Measurements from ENCODE around the gene PTPRG.

PTPRG gene

DNA sequence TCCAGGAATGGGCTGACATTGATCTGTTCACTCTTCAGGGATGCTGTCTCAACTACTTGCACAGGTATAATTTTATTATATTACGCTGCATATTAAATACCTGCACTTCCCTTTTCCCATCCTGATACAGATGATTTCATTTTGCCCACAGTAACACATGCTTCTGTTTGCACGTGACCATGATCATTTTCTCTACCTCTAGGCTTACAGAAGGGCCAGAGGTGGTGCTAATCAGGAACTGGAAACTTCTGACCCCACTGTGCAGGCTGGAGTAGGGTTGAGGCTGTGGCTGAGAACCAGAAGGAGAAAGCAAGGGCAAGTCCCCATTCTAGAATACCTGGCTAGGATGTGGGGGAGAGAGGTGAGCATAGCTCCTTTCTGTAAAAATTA lies 304.8 kb downstream of the PTPRG start:
- DNase-seq (ENCODE audit: low spot score) = no peak

DNA sequence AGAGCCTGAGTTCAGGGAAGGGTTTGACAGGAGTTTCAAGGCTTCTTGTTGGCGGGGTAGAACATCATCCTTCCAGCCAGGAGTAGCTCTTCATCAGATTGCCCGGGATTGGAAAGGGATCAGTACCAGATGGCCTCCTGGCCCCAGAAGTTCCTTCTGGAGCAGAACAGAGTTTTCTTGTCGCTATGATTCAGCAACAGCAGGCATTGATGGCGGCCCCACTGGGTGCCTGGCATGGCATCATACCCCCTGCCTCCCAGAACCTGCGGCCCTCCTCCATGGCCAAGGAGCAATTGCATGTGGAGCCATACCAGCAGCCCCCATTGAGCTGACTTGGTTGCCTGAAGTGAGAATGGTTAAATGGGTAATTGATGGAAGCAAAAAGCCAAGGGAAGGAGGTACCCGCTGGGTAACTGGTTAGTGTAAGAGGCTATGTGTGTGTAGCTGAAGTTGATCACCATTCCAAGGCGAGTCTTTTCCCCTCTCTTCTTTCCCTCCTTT lies 305.6 kb downstream of the PTPRG start:
- no peak for DNase-seq (ENCODE audit: low spot score)

DNA sequence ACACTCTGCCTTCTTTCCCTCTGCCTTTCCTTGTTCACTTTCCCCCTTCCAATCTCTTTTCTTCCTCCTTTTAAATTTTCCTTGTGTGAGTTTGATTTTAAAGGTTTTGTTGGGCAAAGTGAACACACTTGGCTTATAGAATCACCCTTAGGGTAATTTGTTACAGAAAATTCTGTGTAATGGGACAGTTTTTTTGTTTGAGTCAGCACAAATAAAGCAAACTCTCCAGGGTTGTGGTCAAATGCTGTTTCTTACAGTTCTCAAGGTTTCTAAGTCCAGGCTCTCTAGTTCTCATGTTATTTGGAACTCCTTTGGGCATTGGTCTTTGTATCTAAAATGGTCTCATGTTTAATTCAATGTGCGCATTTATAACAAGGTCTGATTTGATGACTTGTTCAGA lies 307.1 kb downstream of the PTPRG start:
- no peak for DNase-seq (ENCODE audit: low spot score)

DNA sequence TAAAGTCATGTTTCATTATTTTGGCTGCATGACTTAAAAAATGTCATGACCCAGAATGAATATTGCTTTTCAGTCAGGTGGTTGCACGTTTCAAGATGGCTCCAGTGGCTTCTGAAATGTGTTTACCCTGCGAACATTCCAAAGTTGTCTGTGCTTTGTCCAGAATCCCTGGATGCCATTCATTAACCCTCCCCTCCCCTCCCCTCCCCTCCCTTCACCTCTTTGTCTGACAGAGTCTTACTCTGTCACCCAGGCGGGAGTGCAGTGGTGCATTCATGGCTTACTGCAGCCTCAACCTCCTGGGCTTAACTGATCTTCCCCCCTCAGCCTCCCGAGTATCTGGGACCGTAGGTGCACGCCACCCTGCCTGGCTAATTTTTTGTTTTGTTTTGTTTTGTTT lies 308.0 kb downstream of the PTPRG start:
- no peak for DNase-seq (ENCODE audit: low spot score)

DNA sequence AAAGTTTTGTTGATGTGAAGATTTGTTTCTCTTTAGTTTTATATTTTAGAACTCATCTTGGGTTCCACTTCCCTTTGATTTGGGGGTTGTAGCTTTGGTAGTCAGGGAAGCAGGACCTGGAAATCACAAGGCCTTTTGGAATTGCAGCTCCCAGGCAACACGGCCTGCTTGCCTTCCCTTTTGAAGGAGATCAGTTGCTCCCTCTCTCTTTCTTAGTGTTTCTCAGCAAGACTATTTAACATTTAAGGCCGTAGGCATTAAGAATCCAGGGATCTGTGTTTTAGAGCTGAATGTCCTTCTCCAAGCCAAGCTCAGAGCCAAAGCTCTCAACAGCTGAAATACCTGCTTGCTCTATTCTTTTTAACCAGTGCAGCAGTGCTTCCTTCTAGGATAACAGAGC lies 310.3 kb downstream of the PTPRG start:
- DNase-seq (ENCODE audit: low spot score) = no peak

DNA sequence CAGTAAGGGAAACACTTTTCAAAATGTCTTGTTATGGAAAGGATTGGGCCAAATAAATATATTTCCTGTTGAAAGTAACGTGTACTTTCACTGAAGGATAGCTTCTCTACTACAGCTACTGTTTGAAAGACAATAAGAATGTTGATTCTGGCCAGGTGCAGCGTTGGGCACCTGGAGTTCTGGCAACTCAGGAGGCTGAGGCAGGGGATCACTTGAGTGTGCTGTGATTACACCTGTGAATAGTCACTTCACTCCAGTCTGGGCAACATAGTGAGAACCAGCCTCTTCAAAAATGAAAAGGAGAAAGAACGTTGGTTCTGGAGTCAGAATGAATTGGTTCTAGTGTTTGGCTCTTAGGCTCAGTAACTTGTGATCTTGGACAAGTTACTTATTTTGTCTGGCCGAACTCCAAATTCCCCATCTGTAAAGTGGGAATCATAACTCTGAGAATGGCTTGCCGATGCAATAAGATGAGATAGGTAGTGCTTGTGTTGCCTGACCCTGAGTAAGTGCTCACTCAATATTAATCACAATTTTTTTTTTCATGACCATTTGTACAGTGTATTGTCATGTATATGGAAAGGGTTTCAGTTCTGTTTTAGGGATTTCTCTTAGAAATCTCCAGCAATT lies 310.8 kb downstream of the PTPRG start:
- DNase-seq (ENCODE audit: low spot score) = no peak

DNA sequence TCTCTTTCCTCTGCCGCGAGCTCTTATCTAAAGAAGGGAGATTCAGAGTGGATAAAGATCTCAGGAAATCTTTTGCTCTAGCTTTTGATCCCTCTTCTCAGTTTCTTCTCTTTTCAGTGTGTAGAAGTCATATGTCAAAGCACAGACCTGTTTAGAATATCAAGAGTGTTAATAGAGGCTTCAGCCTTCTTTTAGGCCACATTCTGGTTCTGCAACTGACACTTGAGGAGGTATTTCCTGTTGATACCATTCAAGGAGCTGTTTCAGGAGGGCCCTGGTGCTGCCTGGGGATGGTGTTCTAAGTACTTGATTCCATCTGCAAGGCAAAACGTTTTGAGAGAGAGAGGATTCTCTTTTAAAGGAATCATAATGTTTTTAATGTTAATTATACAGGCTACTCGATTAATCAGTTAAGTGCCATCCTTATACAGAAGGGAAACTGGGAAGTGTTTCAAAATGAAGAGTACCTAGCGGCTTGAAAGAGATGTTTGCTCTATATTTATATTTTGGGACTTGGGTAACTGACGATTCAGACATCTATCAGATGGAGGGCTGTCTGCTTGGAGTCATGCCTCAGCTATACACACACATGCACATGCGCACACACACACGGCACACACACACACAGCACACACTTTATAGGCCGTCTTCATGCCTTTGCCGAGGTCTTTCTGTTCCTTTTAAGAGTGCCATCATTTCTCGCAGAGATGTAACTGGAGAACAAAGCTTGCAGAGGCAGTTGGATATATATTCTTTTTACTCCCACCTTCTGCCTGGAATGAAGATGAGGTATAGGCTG lies 313.9 kb downstream of the PTPRG start:
- no peak for DNase-seq (ENCODE audit: low spot score)

DNA sequence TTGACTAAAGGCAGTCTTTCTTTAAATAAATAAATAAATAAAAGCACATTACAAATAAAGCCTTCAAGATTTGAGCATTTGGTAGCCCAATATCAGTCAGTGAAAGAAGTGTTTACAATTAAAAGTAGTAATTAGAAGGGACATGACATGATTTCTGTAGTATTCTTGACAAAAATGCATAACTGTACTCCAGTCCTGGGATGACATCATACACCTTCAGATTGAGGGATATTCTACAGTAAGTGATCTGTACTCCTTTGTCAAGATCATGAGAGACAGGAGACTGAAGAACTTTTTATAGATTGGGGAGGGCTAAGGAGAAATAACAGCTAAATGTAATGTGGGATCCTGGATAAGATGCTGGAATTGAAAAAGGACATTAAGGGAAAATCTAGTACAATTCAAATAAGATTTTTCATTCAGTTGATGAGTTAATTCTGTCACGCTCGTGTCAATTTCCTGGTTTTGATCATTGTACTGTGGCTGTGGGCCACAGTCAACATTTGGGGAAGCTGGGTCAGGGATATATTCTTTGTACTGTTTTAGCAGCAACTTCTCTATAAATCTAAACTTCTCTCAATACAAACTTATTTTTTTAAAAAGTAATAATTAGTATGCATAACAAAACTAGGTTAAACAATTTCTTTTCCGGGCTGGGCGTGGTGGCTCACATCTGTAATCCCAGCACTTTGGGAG lies 314.8 kb downstream of the PTPRG start:
- DNase-seq (ENCODE audit: low spot score) = no peak

DNA sequence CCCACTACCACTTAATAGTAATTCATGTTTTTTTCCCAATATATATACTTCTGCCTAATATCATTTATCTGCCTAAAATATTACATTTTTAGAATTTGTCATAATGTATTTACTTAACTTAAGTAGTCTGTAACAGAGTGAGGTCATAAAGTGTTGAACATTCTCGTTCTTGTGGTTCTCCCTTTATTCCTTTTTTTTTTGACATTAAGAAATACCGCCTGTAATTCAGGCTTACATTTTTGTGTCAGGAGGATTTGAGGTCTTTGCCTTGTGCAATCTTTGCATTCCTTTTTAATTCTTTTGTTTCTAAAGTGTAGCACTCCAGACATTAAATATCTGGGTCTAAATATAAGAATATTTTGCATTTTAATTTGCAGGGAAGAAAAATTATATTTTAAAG lies 315.4 kb downstream of the PTPRG start:
- no peak for DNase-seq (ENCODE audit: low spot score)

DNA sequence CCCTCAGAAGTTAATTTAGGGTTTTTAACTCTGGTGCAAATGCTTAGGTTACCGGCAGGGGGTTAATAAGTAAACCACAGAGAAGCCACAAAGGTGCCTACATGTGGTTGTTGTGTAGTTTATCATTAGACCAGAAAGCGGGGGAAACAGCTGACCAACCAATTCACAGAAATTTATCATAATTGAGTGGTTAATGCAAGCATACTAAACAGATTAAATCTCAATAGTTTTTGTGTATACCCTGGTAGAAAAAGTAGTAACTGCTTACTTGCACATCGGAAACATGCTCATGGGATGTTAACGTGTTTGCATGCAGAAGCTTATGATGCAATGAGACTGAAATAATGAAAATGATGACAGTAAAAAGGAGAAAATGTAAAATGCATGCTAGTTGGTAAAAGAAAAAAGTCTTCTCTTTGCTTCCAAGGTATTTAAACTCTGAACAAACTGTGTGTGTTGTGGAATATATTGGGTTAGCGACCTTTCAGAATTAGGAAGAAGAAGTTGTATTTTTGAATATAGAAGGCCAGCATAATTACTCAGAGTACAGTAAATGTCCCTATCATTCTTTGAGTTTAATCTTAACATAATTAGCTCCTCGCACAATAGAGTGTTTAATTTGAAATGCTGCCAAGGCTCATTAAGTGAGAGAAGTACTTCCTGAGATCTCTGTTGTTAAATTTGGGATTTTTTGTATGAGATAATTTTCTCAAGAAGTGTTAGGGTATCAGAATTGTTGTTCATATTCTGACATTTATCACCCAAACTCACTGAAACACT lies 316.2 kb downstream of the PTPRG start:
- DNase-seq (ENCODE audit: low spot score) = no peak

DNA sequence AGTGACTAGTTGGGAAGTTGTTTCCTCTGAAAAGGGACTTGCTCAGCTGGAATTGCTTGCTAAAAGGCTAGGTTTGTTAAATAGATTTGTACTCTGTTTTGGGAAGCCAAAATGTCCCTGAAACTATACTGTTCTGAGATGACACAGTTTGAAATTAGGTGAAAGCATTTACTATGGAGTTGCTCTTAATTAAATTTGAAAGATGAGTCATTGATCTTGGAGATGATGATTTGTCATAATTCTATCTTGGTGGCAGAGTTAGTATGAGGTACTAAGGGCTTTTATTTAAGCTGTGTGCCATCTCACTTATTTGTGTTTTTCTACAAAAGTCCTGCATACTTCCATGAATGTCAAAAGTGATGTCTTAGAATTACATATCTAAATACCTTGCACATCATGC lies 320.9 kb downstream of the PTPRG start:
- DNase-seq (ENCODE audit: low spot score) = no peak

DNA sequence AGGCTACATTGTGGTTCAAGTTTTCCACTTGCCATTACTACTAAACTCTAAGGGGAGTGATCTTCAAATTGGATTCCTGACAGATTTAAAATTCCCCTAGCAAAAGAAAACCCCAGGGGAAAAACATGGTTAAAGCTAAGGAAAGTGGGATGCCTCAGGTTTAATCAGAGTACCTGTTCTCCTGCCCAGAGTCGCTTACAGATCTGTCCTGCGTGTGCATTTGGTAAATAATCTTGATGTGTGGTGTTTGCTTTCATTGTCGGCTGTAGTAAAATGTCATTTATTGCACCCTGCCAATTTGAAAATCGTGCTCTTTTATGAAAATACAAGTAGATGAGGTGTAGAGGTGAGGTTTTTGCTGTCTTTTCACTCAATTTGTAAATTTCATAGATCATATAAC lies 323.4 kb downstream of the PTPRG start:
- no peak for DNase-seq (ENCODE audit: low spot score)

DNA sequence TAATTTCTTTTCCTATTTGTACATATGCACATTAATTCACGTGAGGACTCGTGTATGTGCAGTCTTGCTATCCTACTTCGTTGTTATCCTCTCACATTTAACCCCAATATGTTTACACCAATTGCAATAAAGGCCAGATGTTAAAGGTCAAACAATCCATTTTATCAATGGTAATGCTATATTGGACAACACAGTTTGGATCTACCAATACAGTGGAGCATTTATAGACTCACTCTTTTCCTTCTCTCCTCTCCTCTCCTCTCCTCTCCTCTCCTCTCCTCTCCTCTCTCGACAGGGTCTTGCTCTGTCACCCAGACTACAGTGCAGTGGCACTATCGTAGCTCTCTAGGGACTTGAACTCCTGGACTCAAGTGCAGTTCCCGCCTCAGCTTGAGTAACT lies 324.0 kb downstream of the PTPRG start:
- DNase-seq (ENCODE audit: low spot score) = no peak

DNA sequence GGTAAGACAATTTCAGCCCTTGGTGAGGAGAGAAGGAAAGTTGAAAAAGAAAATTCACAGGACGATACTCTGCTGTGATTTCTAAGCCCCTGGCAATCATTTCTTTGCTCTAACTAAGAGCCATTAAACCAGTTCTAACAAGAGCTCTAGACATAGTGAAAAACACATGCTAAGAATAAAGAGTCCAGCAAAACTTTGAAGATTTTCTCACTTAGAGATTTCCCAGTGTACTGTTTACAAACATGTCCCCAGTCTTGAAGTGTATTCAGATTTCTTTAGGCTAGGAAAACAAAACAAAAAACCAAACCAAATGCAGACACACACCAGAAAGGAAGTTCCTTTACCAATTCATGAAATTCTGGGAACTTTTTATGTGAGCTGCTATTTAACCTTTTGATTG lies 325.8 kb downstream of the PTPRG start:
- no peak for DNase-seq (ENCODE audit: low spot score)

DNA sequence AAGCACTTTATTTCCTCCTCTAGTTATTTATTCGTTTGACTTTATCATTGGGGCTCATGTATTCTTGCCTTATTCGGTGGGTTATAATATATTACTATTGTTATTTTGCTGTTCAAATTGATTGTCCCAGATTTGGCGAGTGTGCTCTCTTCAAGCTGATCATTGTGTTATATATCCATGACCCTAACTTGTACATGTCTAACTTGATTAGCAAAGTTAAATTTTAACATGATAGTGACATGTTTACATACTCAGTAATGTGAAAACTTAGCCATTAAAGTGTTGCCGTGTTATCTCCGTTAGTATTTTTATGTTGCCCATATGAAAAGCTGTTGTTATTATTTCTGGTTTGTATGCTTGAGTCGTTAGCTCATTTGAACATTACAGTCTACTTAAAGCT lies 327.9 kb downstream of the PTPRG start:
- DNase-seq (ENCODE audit: low spot score) = no peak

DNA sequence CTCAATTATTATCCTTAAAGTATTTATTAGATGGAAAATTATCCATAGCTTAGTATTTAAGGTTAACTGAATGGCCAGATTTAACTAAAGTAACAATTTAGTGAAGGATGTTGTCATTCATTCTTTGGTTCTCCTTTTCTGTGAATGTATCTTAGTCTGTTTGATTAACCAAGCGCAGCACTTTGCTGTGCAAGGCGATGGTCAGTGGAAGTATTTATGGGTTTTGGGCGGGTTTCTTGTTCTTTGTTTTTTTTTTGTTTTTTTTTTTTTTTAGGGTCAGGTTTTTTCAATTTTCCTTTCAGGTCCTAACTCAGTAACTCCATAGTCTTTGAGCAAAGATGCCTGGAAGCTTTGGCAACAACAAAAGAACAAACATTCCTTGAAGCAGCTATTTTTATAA lies 328.8 kb downstream of the PTPRG start:
- DNase-seq (ENCODE audit: low spot score) = no peak

DNA sequence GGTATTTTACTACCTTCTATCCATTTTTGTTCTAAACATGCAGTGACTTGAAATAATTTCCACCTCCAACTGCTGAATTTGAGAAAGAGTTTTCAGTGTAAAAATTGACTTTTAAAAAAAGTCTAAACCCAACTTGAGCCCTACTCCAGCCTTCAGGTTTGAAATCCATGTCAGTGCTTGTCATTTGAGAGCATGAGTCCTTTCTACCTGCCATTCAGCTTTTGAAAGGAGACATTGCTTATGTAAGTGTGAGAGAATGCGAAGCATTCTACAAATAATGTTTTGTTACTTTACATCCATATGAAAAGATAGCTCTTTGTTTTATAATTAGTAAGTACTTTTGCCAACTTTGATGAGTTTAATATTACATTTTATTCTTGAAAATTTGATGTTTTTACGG lies 329.2 kb downstream of the PTPRG start:
- no peak for DNase-seq (ENCODE audit: low spot score)

DNA sequence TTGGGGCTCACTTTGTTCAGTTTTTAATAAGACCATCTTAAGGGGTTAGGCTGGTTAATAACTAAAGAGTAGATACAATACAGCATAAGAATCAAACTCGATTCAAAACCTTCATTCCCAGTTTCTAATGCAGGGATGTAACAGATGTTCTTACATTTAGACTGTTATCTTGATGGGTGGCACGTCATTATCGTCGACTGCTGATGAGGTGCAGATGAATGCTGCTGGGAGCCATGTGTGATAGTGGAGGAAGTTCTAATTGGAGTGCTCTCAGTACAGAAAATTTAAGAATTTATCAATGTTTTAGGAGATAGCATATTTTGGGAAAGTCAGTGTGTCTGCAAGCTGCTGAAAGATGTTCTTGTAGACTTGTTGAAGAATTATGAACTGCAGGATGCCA lies 331.5 kb downstream of the PTPRG start:
- DNase-seq (ENCODE audit: low spot score) = no peak

DNA sequence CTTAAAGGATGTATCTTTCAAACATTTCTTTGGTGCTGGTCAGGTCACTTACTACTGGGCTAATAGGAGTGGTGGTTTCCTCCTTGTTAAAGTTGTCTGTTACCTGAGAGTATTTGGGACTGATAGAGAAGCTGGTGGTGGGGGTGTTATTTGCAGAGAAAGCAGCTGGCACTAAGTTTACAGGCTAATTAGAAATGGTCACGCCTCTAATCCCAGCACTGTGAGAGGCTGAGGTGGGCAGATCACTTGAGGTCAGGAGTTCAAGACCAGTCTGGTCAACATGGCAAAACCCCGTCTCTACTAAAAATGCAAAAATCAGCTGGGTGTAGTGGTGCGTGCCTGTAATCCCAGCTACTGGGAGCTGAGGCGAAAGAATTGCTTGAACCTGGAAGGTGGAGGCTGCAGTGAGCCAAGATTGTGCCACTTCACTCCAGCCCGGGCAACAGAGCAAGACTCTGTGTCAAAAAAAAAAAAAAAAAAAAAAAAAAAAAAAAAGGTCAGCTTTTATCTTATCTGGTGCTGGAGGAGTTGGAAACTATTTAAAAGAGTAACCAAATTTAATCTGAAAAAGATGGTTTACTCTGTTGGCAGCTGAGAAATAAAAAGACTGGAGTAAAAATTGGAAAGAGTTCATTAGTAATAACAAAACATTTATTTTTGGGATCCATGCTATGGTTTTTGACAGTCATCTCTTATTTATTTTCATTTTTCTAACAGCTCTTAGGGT lies 332.6 kb downstream of the PTPRG start:
- no peak for DNase-seq (ENCODE audit: low spot score)

DNA sequence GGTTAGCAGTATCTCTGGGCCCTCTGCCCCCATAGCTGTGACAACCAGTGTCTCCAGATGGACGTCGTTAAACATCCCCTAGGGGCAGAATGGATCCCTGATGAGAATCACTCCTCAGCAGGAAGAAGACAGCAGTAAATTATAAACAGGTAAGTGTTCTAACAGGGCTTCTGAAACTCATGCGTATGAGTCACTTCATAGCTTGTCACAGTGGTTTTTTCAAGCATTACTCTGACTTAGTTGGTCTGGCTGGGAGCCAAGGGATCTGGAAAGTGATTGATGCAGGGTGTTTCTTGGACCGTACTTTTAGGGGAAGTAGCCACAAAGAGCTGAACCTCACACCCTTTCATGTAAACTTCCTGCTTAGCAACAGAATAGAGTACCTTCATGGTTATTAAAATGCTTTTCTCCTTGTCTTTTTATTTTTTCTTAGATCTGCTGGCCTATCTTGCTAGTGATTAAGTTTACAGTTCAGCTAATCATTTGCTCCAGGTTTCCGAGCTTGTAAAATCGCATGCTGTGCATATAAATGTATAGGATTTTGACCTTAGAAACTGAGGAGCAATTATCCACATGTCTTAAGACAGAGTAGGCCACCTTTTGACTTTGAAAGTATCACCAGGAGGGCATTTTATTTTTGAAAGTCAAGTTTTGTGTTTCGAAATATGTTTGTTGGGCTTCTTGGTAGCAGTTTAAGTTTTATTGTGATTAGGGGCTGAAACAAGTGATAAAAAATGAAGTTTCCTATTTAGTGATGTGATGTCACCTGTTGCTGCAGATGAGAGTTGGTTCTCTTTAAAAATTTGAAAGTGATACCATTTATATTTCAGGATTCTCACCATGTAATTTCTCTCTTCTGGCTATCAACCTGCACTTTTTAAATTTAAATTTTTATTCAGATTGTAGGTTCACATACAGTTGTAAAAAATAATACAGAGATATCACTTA lies 333.9 kb downstream of the PTPRG start:
- DNase-seq (ENCODE audit: low spot score) = peak; percentile 29

DNA sequence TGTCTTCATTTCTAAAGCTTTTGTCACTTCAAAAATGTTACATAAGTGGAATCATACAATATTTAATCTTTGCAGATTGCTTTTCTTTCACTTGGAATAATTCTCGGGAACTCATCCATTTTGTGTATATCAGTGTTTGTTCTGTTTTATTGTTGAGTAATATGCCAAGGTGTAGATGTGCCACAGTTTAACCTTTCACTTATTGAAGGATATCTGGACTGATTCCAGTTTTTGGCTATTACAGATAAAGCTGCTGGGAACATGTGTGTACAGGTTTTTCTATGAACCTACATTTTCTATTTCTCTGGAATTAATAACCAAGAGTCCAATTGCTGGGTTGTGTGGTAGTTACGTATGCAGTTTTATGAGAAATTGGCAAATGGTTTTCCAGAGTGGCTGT lies 334.9 kb downstream of the PTPRG start:
- DNase-seq (ENCODE audit: low spot score) = no peak

Measured in CD4-positive, alpha-beta T cell treated with Interleukin-2 at 100 ng/mL for 4 hours (primary cell).